GM10266 (cell line): ENCODE measurements around the gene ELMO1.

ENCODE experiments used
- DNase-seq: peaks from one replicate; pipeline ENCODE4 v3.0.0; 2012; ENCODE audit errors: extremely low spot score
- TF ChIP-seq, protein P1 (sequence below): IDR thresholded peaks from 2 replicates; pipeline ENCODE4 v1.5.1; 2012; ENCODE audit warnings: mild to moderate bottlenecking, low read depth; ENCODE audit not compliant: control insufficient read depth, insufficient read depth; ENCODE audit errors: missing control alignments

Gene ELMO1

DNA sequence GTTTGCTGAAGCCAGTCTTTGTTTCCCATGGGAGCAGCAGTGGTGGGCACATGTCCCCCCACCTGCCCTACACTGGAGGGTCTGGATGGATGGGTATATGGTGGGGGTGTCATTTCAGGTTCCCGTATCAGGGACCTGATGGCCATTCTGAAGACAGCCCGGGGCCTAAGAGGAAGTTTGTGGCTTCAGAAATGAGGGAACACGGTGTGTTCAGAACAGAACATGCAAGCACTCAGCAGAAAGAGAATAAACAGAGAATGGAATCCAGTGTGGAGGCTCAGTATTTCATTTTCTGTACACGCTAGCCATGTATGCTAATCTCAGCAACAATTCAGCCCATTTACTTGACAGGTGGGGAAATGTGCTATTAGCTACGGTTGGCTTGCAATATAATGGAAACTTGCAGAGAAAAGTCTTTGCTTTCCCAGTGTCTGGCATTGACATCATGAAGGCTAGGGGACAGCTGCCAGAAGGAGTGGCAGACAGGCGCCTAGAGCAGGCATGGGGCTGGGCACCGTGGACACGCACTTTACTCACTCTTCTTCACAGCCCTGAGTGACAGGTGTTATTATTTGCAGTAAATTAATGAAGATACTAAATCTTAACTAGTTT is 98.6 kb downstream of the ELMO1 start:
- no peak for DNase-seq
- TF ChIP-seq, protein P1, sequence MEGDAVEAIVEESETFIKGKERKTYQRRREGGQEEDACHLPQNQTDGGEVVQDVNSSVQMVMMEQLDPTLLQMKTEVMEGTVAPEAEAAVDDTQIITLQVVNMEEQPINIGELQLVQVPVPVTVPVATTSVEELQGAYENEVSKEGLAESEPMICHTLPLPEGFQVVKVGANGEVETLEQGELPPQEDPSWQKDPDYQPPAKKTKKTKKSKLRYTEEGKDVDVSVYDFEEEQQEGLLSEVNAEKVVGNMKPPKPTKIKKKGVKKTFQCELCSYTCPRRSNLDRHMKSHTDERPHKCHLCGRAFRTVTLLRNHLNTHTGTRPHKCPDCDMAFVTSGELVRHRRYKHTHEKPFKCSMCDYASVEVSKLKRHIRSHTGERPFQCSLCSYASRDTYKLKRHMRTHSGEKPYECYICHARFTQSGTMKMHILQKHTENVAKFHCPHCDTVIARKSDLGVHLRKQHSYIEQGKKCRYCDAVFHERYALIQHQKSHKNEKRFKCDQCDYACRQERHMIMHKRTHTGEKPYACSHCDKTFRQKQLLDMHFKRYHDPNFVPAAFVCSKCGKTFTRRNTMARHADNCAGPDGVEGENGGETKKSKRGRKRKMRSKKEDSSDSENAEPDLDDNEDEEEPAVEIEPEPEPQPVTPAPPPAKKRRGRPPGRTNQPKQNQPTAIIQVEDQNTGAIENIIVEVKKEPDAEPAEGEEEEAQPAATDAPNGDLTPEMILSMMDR: no peak

DNA sequence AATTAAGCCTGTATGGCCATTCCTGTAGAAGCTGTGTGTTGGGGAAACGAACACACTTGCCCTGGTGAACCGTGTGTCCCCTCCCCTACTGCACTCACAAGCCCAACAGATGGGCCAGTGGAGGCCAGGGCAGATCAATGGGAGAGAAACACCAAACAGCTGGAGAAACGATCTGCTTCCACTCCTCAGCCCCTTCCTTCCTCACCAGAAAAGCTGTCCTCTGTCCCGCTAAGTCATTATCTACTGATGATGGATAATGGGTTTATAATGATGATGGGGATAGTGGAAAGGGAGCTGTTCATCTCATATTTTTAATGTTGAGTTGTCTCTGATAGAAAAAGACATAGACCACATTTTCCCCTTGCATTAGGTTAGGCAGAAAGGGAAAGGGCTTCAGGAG is 99.7 kb downstream of the ELMO1 start:
- TF ChIP-seq, protein P1: no peak
- DNase-seq: no peak

DNA sequence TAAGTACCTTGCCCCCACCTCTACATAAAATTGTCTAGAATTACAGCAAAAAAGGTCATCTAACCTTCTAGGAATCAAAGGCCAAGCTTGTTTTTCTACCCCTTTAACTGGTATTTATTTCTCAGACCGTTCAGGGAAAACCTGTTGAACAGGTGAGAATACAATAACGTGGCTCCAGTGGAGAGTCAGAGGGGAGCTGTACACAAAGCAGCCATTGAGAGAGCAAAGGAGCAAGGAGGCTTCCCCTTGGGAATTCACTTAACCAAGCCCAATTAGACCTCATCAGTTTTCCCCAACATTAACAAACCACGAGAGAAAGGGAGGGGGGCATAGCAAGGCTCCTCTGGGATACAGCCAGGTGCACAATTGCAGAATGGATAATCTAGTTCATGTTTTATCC is 101.9 kb downstream of the ELMO1 start:
- TF ChIP-seq, protein P1: no peak
- DNase-seq: no peak

DNA sequence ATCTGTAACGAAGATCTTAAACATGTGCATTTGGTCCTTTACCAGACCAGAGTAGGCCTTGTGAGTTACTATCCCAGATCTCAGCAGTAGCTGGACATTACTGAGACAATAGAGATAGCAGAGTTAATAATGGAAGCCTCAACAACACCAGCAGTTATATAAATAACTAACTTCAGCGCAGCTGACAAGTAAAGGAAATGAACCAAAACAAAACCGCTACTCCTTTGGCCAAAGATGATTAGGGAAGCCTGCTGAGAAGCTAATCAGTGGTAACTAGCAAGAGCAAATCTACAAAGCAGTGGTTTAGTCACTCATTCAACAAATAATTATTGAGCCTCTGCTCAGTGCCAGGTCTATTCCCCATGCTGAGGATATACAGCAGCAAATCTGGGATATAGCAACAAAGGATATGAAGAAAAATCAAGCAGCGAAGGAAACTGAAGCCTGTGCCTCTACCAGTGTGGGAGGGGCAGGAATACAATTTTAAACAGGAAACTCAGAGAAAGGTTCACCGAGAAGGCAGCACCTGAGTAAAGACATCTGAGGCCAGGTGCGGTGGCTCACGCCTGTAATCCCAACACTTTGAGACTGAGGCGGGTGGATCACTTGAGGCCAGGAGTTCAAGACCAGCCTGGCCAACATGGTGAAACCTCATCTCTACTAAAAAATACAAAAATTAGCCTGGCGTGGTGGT is 103.6 kb downstream of the ELMO1 start:
- peak; percentile 14 for DNase-seq
- TF ChIP-seq, protein P1: no peak

DNA sequence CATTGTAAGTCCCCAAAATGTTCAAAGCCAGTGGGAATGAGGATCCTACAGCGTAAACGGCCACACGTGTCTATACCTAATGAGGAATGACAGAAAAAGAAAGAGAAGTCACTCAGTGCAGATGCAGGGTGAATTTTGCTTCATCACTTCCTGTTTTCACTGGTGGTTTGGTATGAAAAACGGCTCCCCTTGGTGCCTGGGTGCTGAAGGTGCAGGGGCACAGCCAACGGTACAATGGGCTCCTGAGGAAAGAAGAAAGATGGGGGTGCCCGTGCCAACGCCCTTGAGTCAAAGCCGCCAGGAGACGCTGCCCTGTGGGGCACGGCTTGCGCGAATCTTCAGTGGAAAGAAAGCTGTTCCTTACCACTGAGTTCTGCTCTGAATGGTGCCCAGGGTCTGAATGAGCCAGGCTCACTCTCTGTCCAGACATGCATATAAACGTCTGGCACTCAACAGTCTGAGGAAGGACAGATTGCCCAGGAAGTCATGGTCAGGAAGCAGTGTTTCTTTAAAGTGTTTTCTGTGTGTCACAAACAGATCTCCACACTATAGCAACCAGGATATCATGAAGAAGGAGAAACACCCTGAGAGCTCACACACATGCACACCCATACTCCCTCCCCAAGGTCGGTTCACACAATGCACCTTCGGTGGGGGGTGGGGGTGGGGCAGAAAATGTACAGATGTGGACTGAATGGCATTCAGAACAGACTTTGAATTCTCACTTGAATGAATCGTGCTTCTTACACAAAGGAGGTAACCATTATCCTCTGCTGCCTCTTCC is 105.8 kb downstream of the ELMO1 start:
- TF ChIP-seq, protein P1: peak; percentile 55
- DNase-seq: peak; percentile 33

DNA sequence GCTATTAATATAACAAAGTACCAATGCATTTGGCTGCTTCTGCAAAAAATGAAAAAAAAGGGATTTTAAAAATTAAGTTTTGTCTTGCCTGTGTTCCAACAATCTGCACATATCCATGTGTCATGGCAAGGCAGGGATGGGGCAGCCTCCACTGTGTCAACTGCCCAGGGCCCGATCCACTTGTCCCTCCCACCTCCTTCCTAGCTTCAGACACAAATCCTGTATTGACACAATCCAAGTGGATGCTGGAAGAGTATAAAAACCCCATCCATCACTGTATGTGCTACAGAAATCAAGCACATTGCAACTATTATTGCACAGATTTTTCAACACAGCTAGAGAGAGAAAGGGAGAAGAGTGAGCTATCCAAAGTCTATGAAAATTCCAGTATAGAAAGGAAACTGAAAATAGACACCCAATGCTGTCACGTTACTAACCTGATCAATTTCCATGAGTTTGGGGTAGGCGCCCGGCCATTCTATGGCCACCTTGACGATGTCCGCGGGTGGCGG is 106.4 kb downstream of the ELMO1 start:
- TF ChIP-seq, protein P1: no peak
- no peak for DNase-seq

DNA sequence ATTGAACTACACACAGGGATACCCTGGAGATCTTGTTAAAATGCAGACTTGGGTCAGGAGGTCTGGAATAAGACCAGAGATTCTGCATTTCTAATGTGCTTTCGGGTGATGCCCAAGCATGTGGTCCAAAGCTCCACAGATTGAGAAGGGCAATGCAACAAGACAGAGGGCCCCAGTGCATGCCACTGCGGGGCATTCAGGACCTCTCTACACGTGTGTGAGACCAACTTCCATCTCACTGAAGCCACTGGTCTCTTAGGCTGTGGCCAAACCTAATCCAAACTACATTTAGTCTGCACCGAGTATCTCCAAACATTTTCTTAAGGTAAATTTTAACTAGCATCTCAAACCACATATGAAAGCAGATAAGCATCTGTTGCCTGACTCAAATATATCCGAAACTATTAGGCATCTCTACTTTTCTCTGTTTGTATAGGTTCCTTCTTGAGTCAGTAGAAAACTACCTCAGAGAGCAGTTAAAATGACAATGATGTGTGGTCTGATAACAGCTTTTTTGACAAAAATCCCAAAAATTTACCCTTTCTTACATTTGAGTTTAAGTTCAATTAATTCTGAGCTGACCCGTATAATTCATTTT is 107.5 kb downstream of the ELMO1 start:
- DNase-seq: peak; percentile 43
- TF ChIP-seq, protein P1: no peak
